SH-SY5Y (cell line): Measurements from ENCODE around the gene TMOD2.

Experiments
- GATA2 ChIP-seq: IDR thresholded peaks from 2 replicates; pipeline ENCODE4 v1.6.1; 2011; ENCODE audit warnings: mild to moderate bottlenecking, low read depth, low read length
- GATA3 ChIP-seq: IDR thresholded peaks from 2 replicates; pipeline ENCODE4 v1.6.1; 2011; ENCODE audit warnings: low read depth, mild to moderate bottlenecking, low read length, moderate library complexity

DNA sequence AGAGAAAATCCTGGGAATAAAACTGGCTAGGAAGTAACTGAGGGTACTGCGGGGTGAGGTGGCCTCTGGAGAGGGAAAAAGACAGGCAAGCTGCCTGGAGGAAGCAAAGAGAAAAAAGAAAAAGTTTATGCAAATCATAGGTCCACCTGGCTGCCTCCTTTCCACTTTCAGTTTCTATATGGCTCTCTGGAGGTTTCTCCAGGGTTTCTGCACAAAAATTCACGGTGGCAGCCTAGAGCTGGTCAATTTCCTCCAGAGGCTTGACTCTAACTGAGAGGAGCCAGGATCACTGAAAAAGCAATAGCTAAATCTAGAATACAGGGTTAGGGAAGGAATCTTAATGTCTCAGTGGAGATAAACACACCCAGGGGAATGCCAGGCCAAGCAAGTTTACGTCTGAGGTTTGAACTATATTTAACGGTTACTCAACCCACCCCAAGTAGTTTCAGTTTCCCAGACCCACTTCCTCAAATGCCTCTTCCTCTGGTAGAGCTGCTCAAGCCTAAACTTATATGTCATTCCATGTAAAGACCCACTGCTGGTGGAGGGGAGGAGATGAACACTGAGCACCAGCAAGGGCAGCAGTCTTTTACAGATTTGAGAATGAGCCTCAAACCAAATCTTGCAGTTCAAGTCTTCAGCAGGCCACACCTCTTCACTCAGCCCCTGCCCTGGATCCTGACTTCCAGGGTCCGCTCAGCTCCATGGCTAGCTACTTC lies 19.7 kb upstream of the TMOD2 start:
- no peak for TF ChIP-seq GATA2
- no peak for TF ChIP-seq GATA3
